AG10803 (cell line): ENCODE results near the gene UBE2S.

Source experiments
- DNase-seq: peaks from one replicate; pipeline ENCODE4 v3.0.0; 2010; ENCODE audit warnings: low read depth
- H3K4me3 ChIP-seq: 2 replicates; pipeline ENCODE4 v1.5.1; 2011; ENCODE audit warnings: mild to moderate bottlenecking, low read length, control low read depth
- CTCF ChIP-seq: conservative IDR thresholded peaks from 2 replicates; pipeline ENCODE4 v1.5.1; 2011; ENCODE audit warnings: mild to moderate bottlenecking, low read length, control low read depth, inconsistent platforms

The UBE2S gene

GRCh38 chr19:55362990-55363716 lies 44.4 kb downstream of the UBE2S start, which contains the start of gene GARIN5B:
Gene GARIN5B (minus strand): TSS chr19:55363260. CDS start chr19:55363066, 194 bp downstream.
- no peak within 1 kb of the TSS for H3K4me3 ChIP-seq
- no peak for DNase-seq
- no peak for TF ChIP-seq CTCF

- no peak for TF ChIP-seq CTCF
- H3K4me3 ChIP-seq = no peak overlapping the region
- DNase-seq = no peak
Observed at GRCh38 chr19:55362174-55362989, 45.2 kb downstream of the UBE2S start.

GRCh38 chr19:55360902-55361301 lies 46.7 kb downstream of the UBE2S start:
- no peak overlapping the region for H3K4me3 ChIP-seq
- no peak for DNase-seq
- TF ChIP-seq CTCF = no peak

GRCh38 chr19:55358943-55359908 lies 48.4 kb downstream of the UBE2S start:
- DNase-seq = no peak
- H3K4me3 ChIP-seq = no peak overlapping the region
- TF ChIP-seq CTCF = no peak

GRCh38 chr19:55358493-55358892 lies 49.1 kb downstream of the UBE2S start:
- DNase-seq = no peak
- no peak for TF ChIP-seq CTCF
- H3K4me3 ChIP-seq = no peak overlapping the region

GRCh38 chr19:55355213-55355821 lies 52.3 kb downstream of the UBE2S start:
- TF ChIP-seq CTCF = no peak
- DNase-seq = no peak

More at GRCh38 chr19:55355213-55355821, 52.3 kb downstream of the UBE2S start:
- H3K4me3 ChIP-seq = no peak overlapping the region
